ENCODE results near the gene GPATCH2L. TPM values are rescaled to one million over a fixed set of nuclear protein-coding genes. Genes with fewer than 3 reads are reported as not detected.

GPATCH2L gene
- total RNA-seq, result 10 to 100 TPM; 36.9 to 40.0 TPM

DNA sequence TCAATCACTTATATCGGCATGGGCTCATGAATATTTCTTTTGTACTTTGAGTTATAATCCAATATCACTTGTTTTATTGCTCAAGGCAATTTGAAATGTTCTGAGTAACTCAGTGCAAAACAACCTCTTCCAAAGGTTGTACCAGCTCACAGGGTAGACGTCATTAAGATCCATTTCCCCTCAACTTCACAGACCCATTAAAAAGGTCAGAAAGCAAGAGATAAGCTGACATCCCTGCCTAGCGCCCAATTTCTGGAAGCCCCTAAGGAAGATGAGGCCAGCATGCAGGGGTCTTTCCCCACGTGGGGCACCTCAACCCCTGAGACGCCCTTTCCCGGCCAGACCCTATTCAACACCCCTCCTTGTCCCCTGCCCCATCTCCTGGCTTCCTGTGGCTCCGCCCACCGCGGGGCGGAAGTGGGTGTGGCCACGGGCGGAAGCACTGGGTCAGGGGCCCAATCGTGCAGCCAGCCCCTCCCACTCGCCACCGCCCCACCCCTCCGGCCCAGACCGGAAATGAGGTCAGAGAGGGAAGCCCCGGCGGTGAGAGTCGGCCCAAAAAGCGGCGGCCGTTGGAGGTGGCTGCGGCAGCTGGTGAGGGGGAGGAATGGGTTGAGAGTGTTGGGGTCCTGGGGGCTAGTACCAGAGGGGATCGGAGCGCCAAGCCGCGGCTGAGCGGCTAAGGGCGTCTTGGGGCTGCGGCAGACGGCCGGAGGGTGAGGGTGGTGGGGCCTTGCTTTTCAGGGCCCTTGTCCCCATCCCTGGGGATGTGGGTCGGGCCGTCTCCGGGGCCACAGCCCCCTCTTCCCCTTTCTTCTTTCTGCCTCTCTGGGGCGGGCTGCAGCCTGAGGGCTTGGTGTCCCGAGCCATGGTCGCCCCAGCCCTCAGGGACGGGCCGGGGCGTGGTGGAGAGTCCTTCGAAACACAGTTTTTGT is at the start of gene GPATCH2L:
GPATCH2L (plus strand) TSS at position 525 of the 935 bp plus-strand sequence. CDS start 2,442 bp downstream, outside the sequence.
- CTCF ChIA-PET, result interaction anchor here (1.1 kb wide), 1 partner anchor 9 kb away, joined by 4 read pairs; no protein-coding TSS in a partner anchor

GRCh38 chr14:76104802-76105355 is 46.8 kb upstream of the GPATCH2L start:
- ChIA-PET CTCF (interaction anchor here (0.5 kb wide), 1 partner anchor 82 kb away, joined by 3 read pairs; no protein-coding TSS in a partner anchor), POLR2A (no interaction called here)

More for the DNA sequence above, at the start of gene GPATCH2L:
- POLR2A ChIA-PET, result interaction anchor here (0.7 kb wide), 1 partner anchor 15 kb away, joined by 3 read pairs; no protein-coding TSS in a partner anchor

DNA sequence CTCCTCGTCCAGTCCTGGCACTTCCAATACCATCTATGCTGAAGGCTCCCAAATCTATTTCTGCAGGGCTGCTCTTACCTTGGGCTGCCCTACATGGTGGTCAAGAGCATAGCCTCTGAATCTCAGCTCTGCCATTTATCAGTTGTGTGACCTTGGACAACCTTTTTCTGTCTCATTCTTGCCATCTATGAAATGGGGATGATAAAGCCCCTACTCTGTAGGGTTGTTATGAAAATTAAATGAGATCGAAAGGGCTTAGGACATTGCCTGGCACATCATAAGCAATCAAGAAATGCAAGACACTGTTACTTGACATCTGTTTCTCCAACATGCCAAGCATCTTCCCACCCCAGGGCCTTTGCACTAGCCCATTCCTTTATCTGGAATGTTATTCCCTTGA is 45.5 kb upstream of the GPATCH2L start:
- ChIA-PET CTCF (no interaction called here), POLR2A (no interaction called here)

GRCh38 chr14:76109087-76109880 is 42.4 kb upstream of the GPATCH2L start:
- CTCF ChIA-PET, result no interaction called here
- POLR2A ChIA-PET, result no interaction called here

- POLR2A ChIA-PET, result no interaction called here
- CTCF ChIA-PET, result interaction anchor here (0.9 kb wide), 1 partner anchor 62 kb away, joined by 3 read pairs; no protein-coding TSS in a partner anchor
These were observed 38.7 kb upstream of the GPATCH2L start for GRCh38 chr14:76112889-76113624.

DNA sequence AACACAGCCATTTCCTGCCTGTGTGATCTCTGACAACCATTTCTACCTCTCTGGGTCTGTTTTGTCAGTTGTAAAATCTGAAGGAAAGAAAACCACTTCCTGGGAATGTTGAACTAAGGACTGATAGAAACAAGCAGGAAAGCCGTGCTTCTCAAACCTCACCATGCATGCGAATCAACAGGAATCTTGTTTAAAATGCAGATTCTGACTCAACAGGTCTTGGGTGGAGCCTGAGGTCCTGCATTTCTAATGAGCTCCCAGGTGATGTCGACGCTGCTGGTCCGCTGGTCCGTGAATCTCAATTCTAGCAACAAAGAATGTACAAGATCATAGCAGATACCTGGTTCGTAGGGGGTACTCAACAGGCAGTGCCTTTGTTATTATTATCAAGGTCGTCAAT is 38.0 kb upstream of the GPATCH2L start:
- POLR2A ChIA-PET, result no interaction called here
- CTCF ChIA-PET, result no interaction called here

DNA sequence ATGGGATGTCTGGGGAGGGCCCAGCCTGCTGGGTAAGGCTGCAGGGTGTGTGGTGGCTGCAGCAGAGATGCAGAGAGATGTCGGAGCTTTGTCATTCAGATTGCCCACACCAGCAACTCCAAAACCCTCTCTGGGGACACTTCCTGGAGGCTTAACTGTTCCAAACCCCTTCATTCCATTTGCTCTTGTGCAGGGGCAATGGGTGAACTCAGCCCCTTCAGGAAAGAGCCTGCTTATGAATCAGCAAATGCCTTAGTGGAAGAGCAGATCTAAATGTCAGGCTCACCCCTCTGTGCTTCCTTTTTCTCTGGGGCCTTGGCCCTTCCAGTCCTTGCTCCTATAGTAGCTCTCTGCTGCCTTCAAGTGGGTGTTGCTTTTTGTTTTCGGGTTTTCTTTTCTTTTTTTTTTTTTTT is 36.7 kb upstream of the GPATCH2L start:
- ChIA-PET POLR2A (no interaction called here), CTCF (no interaction called here)

DNA sequence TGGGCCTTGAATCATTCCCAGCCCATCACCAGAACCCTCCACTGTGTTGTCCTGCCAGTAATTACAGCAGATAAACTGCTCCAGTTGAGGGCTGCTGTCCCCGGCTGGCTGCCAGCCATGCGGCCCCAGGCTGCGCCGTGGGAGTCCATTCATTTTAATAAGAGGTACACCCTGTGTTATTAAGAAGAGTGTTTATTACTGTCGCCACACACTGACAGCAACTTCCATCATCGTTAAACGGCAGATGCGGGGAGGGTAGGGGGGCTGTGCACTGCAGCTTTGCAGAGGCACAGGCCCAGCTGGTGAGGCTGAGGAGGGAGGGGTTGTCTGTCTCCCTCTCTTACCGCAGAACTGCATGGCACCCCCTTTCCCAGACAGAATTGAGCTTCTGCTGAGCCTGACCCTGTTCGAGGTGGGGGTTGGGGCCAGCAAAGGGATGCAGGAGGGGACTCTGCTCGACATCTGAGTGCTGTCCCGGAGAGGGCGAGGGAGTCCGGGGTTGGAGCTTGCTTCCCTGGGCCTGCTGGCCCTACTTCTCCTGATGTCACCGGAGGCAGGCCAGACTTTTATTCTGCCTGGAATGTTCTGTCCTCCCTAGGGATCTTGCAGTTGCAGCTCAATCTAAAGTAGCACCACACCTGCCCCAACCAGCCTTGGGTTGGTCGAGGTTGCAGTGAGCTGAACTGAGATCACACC is 33.8 kb upstream of the GPATCH2L start:
- POLR2A ChIA-PET, result no interaction called here
- CTCF ChIA-PET, result no interaction called here

DNA sequence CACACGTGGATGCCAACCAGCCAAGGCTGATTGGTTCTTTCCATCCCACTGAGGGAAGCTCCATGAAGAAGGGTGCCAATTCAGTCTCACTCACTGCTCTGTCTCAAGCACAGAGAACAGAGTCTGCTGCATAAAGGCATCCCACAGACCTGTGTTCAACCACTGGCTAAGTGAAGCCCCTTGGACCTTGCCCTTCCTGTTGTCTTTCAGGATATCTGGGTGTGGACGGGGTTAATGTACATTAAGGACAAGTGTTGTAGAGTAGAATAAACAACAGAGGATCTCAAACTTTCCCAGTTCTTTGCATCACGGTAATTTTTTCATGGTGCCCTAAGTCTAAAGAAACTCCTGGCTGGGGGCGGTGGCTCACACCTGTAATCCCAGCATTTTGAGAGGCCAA is 33.1 kb upstream of the GPATCH2L start:
- CTCF ChIA-PET, result no interaction called here
- POLR2A ChIA-PET, result no interaction called here

GRCh38 chr14:76121089-76121748 is 30.5 kb upstream of the GPATCH2L start:
- ChIA-PET CTCF (no interaction called here), POLR2A (no interaction called here)

GRCh38 chr14:76123426-76124225 is 28.1 kb upstream of the GPATCH2L start:
- POLR2A ChIA-PET, result no interaction called here
- CTCF ChIA-PET, result no interaction called here

- POLR2A ChIA-PET, result no interaction called here
- CTCF ChIA-PET, result no interaction called here
These were observed 26.2 kb upstream of the GPATCH2L start for GRCh38 chr14:76125511-76125910.

- ChIA-PET POLR2A (no interaction called here), CTCF (no interaction called here)
These were observed 25.6 kb upstream of the GPATCH2L start for GRCh38 chr14:76126076-76126475.

GRCh38 chr14:76129851-76130576 is 21.7 kb upstream of the GPATCH2L start:
- POLR2A ChIA-PET, result no interaction called here
- CTCF ChIA-PET, result no interaction called here

DNA sequence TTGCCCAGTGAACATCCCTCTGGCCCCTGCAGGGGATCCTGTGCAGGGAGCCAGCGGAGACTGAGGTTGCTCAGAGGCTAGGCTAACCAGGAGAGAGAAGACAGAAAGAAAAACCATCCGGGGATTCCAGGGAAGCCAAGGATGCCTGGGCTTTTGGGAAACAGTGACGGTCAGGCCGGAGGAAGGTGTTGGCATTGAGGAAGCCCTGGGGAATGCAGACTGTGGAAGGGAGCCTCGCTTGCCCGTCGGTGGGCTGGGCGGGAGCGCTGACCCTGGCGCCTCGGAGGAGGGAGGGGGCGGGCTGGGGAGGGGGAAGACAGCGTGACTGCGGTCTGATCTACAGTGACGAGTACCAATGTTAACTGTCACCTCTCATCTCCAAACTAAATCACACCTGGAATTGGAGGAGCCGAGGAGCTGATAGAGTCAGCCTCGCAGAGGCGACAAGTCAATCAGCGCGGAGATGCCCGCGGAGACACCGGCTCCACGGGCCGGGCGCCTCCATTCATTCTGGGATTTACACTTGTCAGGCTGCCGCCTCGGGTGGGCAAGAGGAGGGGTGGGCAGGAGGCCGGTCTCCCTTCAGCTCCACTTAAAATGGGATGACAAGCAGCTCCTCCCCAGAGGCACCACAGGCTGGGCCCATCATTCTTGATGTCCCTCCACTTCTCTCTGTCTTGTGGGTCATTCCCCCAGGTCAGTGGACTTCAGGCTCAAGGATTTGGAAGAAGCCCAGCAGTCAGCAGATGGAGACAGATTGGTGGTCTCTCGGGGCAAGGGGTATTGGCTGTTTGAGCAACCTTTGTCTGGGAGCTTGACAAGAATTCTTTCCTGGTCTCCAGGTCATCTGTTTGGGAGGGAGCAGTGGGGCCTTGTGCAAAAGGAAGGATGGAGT is 20.4 kb upstream of the GPATCH2L start:
- POLR2A ChIA-PET, result no interaction called here
- CTCF ChIA-PET, result no interaction called here

DNA sequence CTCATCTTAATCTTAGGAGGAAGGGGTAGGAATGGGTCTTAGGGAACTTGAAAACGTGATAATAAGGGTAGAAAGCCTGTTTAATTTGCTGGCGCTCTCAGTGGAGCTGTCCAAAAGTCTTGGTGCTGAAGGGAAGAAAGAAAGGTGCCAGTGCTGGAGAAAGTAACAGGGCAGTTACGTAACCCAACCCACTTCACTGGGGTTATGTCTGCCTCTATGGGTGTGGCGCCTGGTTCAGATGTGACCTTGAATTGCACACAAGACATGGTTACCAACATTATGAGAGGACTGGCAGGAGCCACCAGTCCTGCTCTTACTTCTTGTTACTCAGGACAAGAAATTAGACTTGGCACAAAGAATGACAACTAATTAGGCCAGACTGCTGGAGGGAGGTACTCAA is 18.6 kb upstream of the GPATCH2L start:
- POLR2A ChIA-PET, result no interaction called here
- CTCF ChIA-PET, result no interaction called here

Measured in activated CD8-positive, alpha-beta memory T cell treated with anti-CD3 and anti-CD28 coated beads for 36 hours (primary cell).